CD4-positive, alpha-beta memory T cell (primary cell): Measurements from ENCODE around the gene RYR3. TPM values are rescaled to one million over a fixed set of nuclear protein-coding genes. Genes with fewer than 3 reads are reported as not detected.

ENCODE experiments used
- CTCF ChIA-PET: fragments of 350-600 bp; sonication (Branson Sonifier 250); formaldehyde crosslinking; loops from one replicate; lab custom pipeline; 2021; ENCODE audit warnings: inconsistent platforms; ENCODE audit not compliant: partially characterized antibody; lab: Charles Lee
- POLR2A ChIA-PET: fragments of 350-600 bp; sonication (Branson Sonifier 250); formaldehyde crosslinking; loops from one replicate; lab custom pipeline; 2021; ENCODE audit not compliant: partially characterized antibody; lab: Charles Lee
- DNase-seq, 5 donors: peaks; one replicate each; pipeline versions ENCODE4 v3.0.0 to v3.0.0-alpha.2; 2020 to 2022; ENCODE audit warnings: mixed read lengths in 1 of 5
- H3K27ac ChIP-seq: one replicate; pipeline ENCODE4 v1.7.0; 2013; ENCODE audit warnings: low read depth, low read length
- H3K27me3 ChIP-seq: 2 replicates; pipeline ENCODE4 v1.7.0; 2013; ENCODE audit warnings: mild to moderate bottlenecking, low read length, moderate library complexity; ENCODE audit not compliant: insufficient read depth
- H3K36me3 ChIP-seq: 2 replicates; pipeline ENCODE4 v1.7.0; 2013; ENCODE audit warnings: mild to moderate bottlenecking, low read length, moderate library complexity; ENCODE audit not compliant: insufficient read depth
- H3K4me1 ChIP-seq: 2 replicates; pipeline ENCODE4 v1.7.0; 2013; ENCODE audit warnings: mild to moderate bottlenecking, low read length, moderate library complexity; ENCODE audit not compliant: insufficient read depth
- H3K4me3 ChIP-seq, 2 donors: one replicate each; pipeline ENCODE4 v1.7.0; 2013; ENCODE audit warnings: low read length in 2 of 2, mild to moderate bottlenecking in 1 of 2
- H3K9me3 ChIP-seq, 2 donors: one replicate each; pipeline ENCODE4 v1.7.0; 2013; ENCODE audit warnings: low read length in 2 of 2, control low read depth in 1 of 2; ENCODE audit not compliant: control insufficient read depth in 1 of 2
- H3K27ac Mint-ChIP-seq, 7 donors: one replicate each; pipeline ENCODE4 v1.8.0; 2020 to 2021; ENCODE audit warnings: mixed read lengths in 7 of 7, mild to moderate bottlenecking in 6 of 7, inconsistent platforms in 3 of 7, moderate library complexity in 3 of 7
- H3K27me3 Mint-ChIP-seq, 2 donors: one replicate each; pipeline ENCODE4 v1.8.0; 2020 to 2021; ENCODE audit warnings: mixed read lengths in 2 of 2
- H3K36me3 Mint-ChIP-seq, 2 donors: one replicate each; pipeline ENCODE4 v1.8.0; 2020 to 2021; ENCODE audit warnings: mixed read lengths in 2 of 2, inconsistent platforms in 1 of 2, mild to moderate bottlenecking in 1 of 2
- H3K4me1 Mint-ChIP-seq, 4 donors: one replicate each; pipeline ENCODE4 v1.8.0; 2020 to 2021; ENCODE audit warnings: mixed read lengths in 4 of 4, mild to moderate bottlenecking in 1 of 4
- H3K4me3 Mint-ChIP-seq, 8 donors: one replicate each; pipeline ENCODE4 v1.8.0; 2020 to 2021; ENCODE audit warnings: mixed read lengths in 8 of 8, mild to moderate bottlenecking in 7 of 8, moderate library complexity in 6 of 8, inconsistent platforms in 3 of 8
- H3K9me3 Mint-ChIP-seq, 8 donors: one replicate each; pipeline ENCODE4 v1.8.0; 2020 to 2021; ENCODE audit warnings: mixed read lengths in 8 of 8, mild to moderate bottlenecking in 5 of 8, inconsistent platforms in 3 of 8, moderate library complexity in 1 of 8
- intact Hi-C: fragments of 100-400 bp; cut with micrococcal nuclease; formaldehyde crosslinking; loops from one replicate; pipeline ENCODE4 v1.15.1; 2023
- polyA plus RNA-seq, 2 donors: library from polyadenylated mRNA; unstranded; fragments of 300-500 nt; fragmentation: Illumina TruSeq; gene quantifications; one replicate each; pipeline ENCODE4 v1.2.3, GENCODE V29; 2021
- total RNA-seq, 2 experiments: library from RNA; stranded (reverse); gene quantifications; one replicate each; pipeline ENCODE4 v1.2.3, GENCODE V29; 2021

Gene RYR3
- total and polyA plus RNA-seq, 4 experiments from 2014 or later: 0.11 TPM; not detected in 3

- no peaks in the 10 kb centered on the region for H3K4me1 Mint-ChIP-seq
- Histone ChIP-seq H3K4me3 (no peak overlapping the region), H3K27ac (no peak overlapping the region), H3K36me3 (no peaks in the 10 kb centered on the region), H3K9me3 (no peaks in the 10 kb centered on the region), H3K4me1 (no peaks in the 10 kb centered on the region), H3K27me3 (no peaks in the 10 kb centered on the region)
- H3K36me3 Mint-ChIP-seq: no peaks in the 10 kb centered on the region
- H3K4me3 Mint-ChIP-seq: no peak overlapping the region
- ChIA-PET POLR2A (no interaction called here), CTCF (no interaction called here)
- intact Hi-C loops: no loop called here
- H3K27ac Mint-ChIP-seq: no peak overlapping the region
- peaks cover 0 to 2% (median 0%) of the 10 kb centered on the region in 8 donors for H3K9me3 Mint-ChIP-seq
- H3K27me3 Mint-ChIP-seq: peaks cover 13 to 14% of the 10 kb centered on the region in 2 donors
- no peak for DNase-seq
Observed at GRCh38 chr15:33678176-33678575, 367.4 kb downstream of the RYR3 start.

DNA sequence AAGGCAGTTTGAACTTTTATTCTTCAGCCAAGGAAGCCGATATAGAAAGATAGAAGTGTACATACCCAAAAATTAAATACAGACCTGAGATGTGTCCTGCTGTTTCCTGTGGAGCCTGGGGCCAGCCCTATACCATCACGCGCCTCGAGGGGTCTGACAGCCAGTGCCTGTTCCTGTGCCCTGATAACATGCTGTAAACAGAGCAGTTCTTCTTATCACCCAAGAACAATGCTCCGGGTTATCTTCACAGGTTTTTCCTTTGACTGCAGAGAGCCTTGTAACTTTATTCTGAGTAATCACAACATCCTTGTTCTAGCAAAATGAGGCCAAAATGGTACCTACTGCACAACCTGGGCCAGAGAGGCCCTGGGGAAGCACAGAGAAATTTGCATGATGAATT, 367.8 kb downstream of the RYR3 start:
- Mint-ChIP-seq H3K9me3 (peaks cover 0 to 2% (median 0%) of the 10 kb centered on the region in 8 donors), H3K4me1 (no peaks in the 10 kb centered on the region), H3K36me3 (no peaks in the 10 kb centered on the region), H3K27me3 (peaks cover 13 to 14% of the 10 kb centered on the region in 2 donors), H3K27ac (no peak overlapping the region), H3K4me3 (no peak overlapping the region)
- no peak for DNase-seq
- Histone ChIP-seq H3K27ac (no peak overlapping the region), H3K4me3 (no peak overlapping the region), H3K4me1 (no peaks in the 10 kb centered on the region), H3K27me3 (no peaks in the 10 kb centered on the region), H3K9me3 (no peaks in the 10 kb centered on the region), H3K36me3 (no peaks in the 10 kb centered on the region)
- ChIA-PET POLR2A (no interaction called here), CTCF (no interaction called here)
- intact Hi-C loops: no loop called here

DNA sequence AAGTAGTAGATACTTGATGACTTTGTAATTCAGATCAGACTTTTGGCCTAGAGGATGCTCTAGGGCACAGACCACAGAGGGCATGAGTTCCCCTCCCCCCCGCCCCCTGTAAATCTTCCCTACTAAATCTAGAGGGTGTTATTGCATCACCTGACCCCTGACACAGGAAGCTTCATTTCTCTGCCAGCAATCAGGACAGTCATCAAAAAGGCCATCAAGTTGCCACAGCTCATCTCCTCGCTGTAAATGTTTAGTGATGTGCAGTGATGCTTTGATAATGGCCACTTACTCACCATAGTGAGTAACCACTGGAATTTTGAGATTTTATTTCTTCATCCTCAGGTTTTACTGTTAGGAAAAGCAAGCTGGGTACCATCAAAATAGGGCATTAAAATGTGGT, 368.3 kb downstream of the RYR3 start:
- DNase-seq: no peak
- intact Hi-C loops: no loop called here
- CTCF ChIA-PET: interaction anchor here (1.3 kb wide), 1 partner anchor 22 kb away, joined by 3 read pairs; no protein-coding TSS in a partner anchor
- Histone ChIP-seq H3K27ac (no peak overlapping the region), H3K9me3 (no peaks in the 10 kb centered on the region), H3K4me1 (no peaks in the 10 kb centered on the region), H3K36me3 (no peaks in the 10 kb centered on the region), H3K4me3 (no peak overlapping the region), H3K27me3 (no peaks in the 10 kb centered on the region)
- Mint-ChIP-seq H3K27me3 (peaks cover 9 to 12% of the 10 kb centered on the region in 2 donors), H3K4me1 (no peaks in the 10 kb centered on the region), H3K4me3 (no peak overlapping the region), H3K36me3 (no peaks in the 10 kb centered on the region), H3K27ac (no peak overlapping the region), H3K9me3 (no peaks in the 10 kb centered on the region)
- POLR2A ChIA-PET: no interaction called here

- Mint-ChIP-seq H3K27ac (no peak overlapping the region), H3K4me1 (no peaks in the 10 kb centered on the region), H3K4me3 (no peak overlapping the region), H3K27me3 (peaks cover 6 to 9% of the 10 kb centered on the region in 2 donors), H3K9me3 (peaks cover 0 to 2% (median 0%) of the 10 kb centered on the region in 8 donors), H3K36me3 (no peaks in the 10 kb centered on the region)
- Histone ChIP-seq H3K4me1 (no peaks in the 10 kb centered on the region), H3K9me3 (no peaks in the 10 kb centered on the region), H3K4me3 (no peak overlapping the region), H3K27ac (no peak overlapping the region), H3K36me3 (no peaks in the 10 kb centered on the region), H3K27me3 (no peaks in the 10 kb centered on the region)
- intact Hi-C loops: no loop called here
- ChIA-PET CTCF (interaction anchor here (0.6 to 1.3 kb wide), 2 partner anchors 20 to 33 kb away, joined by 3 read pairs; no protein-coding TSS in a partner anchor), POLR2A (no interaction called here)
- DNase-seq: no peak
Observed at GRCh38 chr15:33680336-33680735, 369.6 kb downstream of the RYR3 start.

GRCh38 chr15:33693166-33693800, 382.5 kb downstream of the RYR3 start:
- Histone ChIP-seq H3K36me3 (no peaks in the 10 kb centered on the region), H3K27ac (no peak overlapping the region), H3K27me3 (no peaks in the 10 kb centered on the region), H3K4me3 (no peak overlapping the region), H3K9me3 (no peaks in the 10 kb centered on the region), H3K4me1 (no peaks in the 10 kb centered on the region)
- no peaks in the 10 kb centered on the region for H3K36me3 Mint-ChIP-seq
- intact Hi-C loops: no loop called here
- no peak overlapping the region for H3K27ac Mint-ChIP-seq
- H3K4me3 Mint-ChIP-seq: no peak overlapping the region
- peaks cover 0 to 2% (median 0%) of the 10 kb centered on the region in 8 donors for H3K9me3 Mint-ChIP-seq
- DNase-seq: no peak
- no peaks in the 10 kb centered on the region for H3K4me1 Mint-ChIP-seq
- ChIA-PET CTCF (no interaction called here), POLR2A (no interaction called here)
- H3K27me3 Mint-ChIP-seq: peaks cover 5% of the 10 kb centered on the region in 2 donors

GRCh38 chr15:33698126-33698525, 387.4 kb downstream of the RYR3 start:
- H3K27ac Mint-ChIP-seq: no peak overlapping the region
- Histone ChIP-seq H3K9me3 (no peaks in the 10 kb centered on the region), H3K4me1 (no peaks in the 10 kb centered on the region), H3K4me3 (no peak overlapping the region), H3K27ac (no peak overlapping the region), H3K36me3 (no peaks in the 10 kb centered on the region), H3K27me3 (no peaks in the 10 kb centered on the region)
- ChIA-PET POLR2A (no interaction called here), CTCF (interaction anchor here (1.0 kb wide), 1 partner anchor 9 kb away, joined by 3 read pairs; no protein-coding TSS in a partner anchor)
- DNase-seq: no peak
- H3K9me3 Mint-ChIP-seq: no peaks in the 10 kb centered on the region
- intact Hi-C loops: no loop called here
- H3K36me3 Mint-ChIP-seq: no peaks in the 10 kb centered on the region
- H3K27me3 Mint-ChIP-seq: peaks cover 7 to 9% of the 10 kb centered on the region in 2 donors
- peaks cover 0 to 4% (median under 1%) of the 10 kb centered on the region in 4 donors for H3K4me1 Mint-ChIP-seq
- H3K4me3 Mint-ChIP-seq: no peak overlapping the region

GRCh38 chr15:33699145-33699544, 388.4 kb downstream of the RYR3 start:
- Mint-ChIP-seq H3K27ac (no peak overlapping the region), H3K9me3 (no peaks in the 10 kb centered on the region), H3K36me3 (no peaks in the 10 kb centered on the region), H3K4me1 (peaks cover 0 to 4% (median under 1%) of the 10 kb centered on the region in 4 donors), H3K4me3 (no peak overlapping the region), H3K27me3 (peaks cover 2 to 9% of the 10 kb centered on the region in 2 donors)
- Histone ChIP-seq H3K9me3 (no peaks in the 10 kb centered on the region), H3K4me1 (no peaks in the 10 kb centered on the region), H3K27me3 (no peaks in the 10 kb centered on the region), H3K4me3 (no peak overlapping the region), H3K27ac (no peak overlapping the region), H3K36me3 (no peaks in the 10 kb centered on the region)
- no peak for DNase-seq
- intact Hi-C loops: no loop called here
- ChIA-PET POLR2A (no interaction called here), CTCF (interaction anchor here (2.9 to 3.1 kb wide), 2 partner anchors 9 to 1036 kb away, joined by 27 to 30 read pairs; no protein-coding TSS in a partner anchor)
